Measurements from ENCODE around the gene ADCY1.

Gene ADCY1

DNA sequence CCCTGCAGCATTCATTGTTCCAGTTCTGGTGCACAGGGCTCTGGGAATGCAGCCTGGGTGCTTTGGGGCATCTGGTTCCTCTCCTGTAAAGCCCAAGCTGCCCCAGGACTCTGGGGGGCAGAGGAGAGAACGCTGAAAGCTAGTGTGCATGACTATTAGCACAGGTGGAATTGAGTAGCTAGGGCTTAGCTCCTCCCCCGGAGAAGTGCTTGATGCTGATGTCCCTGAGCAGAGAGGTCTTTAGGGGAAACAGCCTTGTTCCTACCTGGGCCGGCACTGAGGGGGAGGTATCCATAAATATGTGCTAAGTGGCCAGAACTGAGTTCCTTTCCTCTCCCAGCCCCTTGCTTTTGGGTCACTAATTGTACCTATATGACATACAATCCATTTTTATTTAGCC lies 3.9 kb downstream of the ADCY1 start:
- peak; percentile 29 for DNase-seq

DNA sequence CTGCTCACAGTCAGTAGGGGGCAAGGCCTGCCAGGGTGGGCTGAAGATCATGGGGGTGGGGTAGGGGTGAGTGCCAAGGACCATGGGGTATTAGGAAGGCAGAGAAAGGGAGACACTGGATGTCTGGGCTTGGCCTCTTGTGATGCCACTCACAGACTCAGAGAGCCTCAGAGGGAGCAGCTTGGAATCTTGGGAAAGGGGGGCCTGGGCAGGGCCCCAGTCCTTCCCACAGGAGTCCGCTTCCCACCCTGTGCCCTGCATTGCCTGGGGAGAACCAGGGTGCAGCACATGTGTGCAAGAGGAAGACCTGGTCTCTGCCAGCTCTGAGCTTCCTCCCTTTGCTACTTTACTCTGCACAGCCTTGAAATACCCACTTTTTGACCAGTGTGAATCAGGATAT lies 4.3 kb downstream of the ADCY1 start:
- DNase-seq = no peak

DNA sequence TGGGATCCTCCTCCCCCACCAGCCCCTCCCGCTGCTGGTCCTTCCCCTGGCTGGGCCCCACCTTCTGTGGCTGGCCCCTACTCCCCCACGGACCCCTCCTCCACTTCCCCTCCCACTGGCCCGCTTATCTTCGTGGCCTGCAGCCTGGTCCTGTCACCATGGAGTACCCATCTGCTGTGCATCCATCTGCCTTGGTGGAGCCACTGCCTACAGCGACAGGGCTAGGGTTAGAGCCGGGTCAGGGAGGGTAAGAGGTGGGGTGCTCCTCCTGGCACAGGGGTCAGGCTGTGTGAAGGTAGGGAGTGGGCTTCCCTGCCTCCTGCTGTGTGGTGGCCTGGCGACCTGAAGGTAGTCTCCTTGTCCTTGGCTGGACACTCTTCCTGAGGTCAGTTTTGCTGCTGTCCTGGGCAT lies 5.2 kb downstream of the ADCY1 start:
- DNase-seq = peak; percentile 85

DNA sequence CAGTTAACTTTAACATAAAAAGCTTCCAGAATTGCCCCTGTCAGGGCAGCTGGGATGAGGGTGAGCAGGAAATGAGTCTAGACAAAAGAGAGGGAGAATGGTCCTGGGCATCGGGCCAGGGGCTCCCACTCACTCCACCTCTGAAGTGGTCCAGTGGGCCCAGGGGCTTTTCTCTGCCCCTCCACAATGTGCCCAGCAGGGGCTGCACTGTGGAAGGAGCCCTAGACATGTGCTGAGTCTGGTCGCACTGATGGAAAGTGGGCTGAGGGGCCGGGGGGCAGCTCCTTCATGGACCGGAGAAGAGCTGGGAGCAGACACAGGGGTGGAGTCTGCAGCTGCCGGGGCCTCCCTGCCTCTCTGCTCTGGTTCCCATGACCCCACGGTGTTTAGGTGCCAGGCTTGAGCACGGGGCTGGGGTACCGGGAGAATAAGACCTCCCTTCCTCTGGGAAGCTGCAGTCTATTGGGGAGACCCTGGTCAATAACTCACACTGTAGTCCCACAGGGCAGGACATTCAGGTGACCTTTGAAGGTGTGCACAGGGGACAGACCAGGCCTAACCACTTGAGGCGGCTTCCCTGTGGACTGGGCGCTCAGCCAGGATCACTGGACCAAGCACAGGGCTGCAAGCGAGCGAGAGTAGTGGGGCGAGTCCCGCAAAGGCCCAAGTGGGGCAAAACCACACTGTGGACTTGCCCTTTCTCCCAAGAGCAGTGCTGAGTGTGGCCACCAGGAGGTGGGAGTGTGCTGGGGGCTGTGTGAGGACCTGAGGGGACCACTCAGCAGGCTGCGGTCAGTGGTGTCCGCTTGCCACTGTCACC lies 6.1 kb downstream of the ADCY1 start:
- peak; percentile 29 for DNase-seq

DNA sequence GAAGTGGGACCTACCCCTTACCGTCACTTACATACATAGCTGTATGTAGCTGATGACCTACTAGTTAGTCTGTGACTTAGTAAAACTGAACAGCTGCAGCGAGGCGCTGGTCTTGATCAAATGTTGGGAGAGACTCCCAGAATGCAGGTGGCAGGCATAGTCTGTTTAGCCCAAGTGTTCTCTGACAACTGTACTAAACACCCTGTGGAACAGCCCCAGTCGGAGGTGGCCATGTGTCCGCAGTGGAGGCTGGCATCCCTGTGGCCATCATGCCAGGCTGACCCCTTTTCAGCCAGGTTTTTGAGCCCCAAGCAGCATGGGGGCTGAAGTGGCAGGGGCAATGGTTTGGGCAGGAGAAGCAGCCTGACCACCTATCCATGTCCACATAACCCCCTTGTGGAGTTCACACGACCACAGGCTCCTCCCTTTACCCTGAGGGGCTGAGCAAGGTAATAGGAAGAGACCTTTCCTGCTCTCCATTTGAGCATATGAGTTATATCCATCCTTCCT lies 7.2 kb downstream of the ADCY1 start:
- DNase-seq = no peak

DNA sequence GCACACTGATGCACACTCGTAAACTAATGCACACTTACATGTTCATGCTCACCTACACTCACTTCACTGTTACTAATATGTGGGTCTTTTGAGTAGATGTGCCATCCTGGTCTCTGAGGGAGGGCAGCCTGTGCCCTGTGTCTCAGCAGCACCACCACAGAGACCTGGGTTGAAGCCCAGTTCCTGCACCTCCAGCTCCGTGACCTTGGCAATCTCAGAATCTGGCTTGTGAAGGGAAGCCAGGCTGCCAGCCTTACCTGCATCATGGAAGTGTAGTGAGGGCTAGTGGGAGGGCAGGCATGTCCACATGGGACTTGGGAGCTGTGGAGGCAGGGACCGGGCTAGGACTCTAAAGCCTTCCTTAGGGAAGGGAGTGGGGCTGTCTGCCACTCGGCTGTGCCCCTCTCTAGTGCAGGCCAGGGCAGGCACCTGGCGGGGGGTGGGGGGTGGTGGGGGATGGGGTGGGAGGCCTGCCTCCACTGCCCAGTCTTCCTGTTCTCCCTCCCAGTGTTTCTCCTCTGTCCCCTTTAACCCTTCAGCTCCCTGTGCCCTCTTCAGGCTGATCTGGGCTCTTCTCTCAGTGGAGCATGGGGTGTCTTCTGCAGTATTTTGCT lies 8.1 kb downstream of the ADCY1 start:
- DNase-seq = no peak

DNA sequence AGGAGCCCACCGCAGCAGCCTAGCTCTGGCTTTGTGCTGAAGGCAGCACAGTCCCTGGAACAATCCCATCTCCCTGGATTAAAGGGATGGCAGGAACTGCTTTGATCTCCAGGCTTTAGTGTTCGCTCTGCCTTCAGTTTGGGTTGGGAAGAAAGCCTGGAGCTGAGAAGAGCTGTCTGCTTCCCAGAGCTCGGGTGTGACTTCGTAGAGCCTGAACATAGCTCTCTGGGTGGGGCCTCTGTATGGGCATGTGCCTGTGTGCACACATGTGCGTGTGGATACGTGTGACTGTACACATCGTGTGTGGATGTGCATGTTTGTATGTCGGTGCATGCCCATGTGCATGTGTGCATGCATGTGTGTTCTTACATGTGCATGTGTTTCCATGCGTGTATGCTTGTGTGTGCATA lies 8.7 kb downstream of the ADCY1 start:
- DNase-seq = peak; percentile 65

DNA sequence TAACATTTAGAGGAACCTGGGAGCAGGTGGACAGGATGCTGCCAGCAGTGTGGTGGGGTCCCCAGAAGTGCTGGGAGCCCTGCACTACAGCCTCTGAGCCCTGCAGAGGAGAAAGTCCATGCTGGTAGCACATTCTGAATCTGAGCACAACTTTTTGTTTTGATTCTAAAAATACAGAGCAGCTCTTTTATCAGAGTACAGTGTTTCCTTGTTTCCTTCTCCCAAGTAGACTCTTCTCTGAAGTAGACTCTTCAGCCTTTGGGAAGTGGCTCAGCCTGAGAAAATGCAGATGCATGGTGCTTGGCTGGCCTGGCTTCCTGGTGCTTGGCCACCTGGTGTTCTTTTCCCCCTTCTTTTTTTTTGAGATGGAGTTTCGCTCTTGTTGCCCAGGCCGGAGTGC lies 9.1 kb downstream of the ADCY1 start:
- no peak for DNase-seq

DNA sequence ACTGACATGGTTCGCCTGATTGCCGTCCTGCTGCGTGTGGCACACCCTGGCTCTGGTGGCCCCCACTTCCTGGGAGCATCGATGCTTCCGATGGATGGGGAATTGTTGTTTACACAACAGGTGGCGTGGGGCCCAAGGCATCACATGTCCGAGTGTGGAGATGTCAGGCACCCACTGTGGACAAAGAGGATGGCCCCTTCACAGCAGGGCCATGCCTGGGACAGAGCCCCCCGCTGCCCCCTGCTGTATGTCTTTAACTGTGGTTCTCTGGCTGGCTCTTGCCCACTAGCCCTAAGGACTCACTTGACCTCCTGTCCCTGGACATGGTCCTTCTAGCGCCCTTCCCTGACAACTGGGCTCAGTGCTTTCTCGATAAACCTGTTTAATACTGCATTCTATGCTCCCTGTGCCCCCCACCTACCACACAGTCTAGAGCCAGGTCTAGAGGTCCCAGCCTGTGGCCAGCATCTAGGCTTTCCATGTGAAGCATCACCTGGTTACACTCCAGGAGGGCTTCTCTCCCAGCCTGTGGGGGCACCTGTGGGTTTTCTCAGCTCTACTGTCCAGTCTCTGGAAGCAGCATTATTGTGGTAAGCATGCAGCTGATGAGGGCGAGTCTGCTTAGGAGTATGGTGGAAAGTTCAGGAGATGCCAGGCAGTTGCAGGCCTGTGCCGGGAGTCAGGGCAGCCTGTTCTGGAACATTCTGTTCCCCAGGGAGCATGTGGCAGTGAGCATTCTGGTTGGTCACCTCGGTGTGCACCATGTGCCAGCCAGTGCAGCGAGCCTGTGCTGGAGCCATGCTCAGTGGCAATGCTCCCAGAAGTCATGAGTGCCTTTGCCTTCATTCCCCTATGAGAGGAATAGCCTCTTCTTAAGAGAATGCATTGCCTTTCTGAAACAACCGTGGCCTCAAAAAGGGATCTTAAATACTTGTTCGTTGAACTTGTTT lies 10.4 kb downstream of the ADCY1 start:
- peak; percentile 8 for DNase-seq

DNA sequence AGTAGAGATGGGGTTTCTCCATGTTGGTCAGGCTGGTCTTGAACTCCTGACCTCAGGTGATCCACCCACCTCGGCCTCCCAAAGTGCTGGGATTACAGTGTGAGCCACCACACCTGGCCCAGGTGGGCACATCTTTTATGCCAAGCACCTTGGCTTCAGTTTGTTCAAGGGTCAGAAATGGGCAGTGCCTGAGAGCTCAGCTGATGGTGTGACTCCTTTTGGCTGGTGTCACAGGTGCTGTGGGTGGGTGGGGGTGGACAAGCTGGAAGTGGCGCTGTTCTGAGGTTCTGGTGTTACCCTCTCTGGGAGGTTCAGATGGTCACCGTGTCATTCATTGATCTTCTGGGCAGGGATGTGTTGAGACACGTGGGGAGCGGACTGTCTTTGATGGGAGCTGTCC lies 11.5 kb downstream of the ADCY1 start:
- DNase-seq = no peak

DNA sequence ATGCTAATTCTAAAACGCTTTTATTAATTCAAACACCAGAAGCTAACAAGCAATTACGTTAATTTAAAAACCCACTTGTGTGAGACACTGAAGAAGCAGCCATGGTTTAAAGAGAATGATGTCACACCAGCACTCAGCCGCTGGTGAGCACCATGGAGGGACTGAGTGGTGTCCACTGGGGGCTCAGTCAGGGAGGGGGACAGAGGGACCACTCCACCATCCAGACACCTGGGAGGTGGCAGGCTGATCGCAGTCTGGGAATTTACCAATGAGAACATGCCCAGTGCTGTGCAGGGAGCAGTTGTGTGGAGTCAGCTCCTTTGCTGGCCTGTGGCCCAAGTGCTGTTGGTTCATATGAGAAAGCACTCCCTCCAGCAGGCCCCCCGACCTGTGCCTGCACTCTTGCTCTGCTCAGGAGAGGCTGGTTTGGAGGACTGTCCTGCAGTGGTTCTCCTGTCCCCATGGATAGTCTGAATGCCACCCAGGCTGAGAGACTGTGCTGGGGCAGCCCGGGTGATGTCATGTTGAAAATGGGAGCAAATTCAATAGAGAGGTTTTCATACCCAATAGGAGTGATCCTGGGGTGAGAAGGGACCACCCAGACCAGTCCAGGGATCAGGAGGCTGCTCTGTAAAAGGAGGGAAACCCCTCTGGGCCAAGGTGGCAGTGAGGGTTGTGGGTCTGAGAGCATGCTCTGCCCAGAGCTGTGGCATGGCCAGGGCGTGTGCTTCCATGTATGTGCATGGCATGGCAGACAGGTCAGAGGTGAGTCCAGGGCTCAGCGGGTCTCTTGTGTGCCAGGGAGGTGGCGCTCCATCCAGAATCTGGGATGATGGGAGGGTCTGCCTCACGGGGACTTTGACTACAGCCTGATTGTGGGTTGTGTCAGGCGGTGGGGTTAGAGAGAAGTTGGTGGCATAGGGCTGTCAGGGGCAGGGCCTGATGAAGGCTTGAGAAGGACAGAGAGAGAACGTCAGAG lies 12.7 kb downstream of the ADCY1 start:
- DNase-seq = no peak

DNA sequence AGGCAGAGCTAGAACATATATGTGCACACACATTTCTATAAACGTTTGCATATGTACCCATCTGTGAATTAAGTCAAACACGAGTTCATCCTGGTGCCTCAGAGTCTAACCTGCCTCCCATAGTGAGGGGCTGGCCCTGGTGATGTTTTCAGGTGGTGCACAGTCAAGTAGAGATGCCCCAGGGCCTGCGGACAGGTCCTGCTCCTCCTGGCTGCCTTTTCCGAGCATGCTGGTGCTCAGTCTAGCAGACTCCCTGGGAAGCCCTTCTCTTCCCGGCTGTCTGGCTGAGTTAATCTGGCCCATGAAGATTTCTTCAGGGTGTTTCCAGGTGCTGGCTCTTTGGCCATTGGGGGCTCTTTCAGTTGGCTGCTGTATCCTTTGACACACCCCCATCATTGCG lies 14.3 kb downstream of the ADCY1 start:
- DNase-seq = no peak

DNA sequence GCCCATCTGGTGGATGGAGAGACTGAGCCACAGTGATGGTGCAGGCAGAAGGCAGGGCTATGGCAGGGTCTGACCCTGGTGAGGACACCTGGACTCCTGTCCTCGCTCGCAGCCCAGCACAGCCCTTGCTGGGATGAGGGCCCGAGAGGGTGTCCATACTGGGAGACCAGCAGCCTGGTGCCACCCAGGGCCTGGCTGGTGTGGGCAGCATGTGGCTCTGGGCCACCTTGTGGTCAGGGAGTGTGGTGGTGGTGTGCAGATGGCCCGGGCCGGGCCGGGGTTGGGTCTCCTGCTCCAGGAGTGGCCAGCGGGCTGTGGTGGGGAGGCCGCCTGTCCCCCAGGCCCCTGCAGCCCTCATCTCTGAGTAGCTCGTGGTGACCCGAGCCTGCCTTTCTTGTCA lies 14.9 kb downstream of the ADCY1 start:
- no peak for DNase-seq

DNA sequence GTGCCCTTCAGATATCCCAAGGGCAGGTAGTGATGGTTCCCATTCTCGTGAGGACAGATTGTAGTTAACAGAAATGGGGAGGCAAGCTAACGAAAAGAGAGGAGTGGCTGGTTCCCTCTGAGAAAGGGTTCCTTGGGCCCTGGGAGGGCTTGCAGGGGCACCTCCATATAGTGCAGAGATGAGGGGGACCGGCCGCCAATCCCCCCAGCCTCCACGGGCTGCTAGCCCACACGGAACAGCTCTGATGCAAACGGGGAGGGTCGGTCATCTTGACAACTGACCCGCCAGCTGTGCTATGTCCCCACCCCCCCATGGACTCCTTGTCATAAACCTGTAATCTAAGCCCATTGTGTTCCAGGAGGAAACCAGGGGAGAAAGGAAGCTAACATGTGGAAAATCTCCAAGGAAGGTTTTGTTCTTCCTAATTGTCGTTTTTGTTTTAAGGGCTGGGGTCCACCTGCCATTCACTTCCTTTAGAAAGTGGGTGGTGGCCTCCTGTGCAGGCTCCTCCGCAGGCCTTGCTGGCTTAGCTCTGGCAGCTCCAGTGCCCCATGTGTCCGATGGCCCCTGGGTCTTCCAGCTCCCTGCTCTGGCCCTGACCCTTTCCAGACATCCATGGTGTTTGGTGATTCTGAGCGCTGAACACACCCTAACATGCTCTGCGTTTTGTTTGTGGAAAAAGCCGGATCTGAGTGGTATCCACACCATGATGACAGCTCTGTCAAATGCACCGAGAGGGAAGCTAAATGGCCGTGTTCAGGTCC lies 15.9 kb downstream of the ADCY1 start:
- DNase-seq = no peak

DNA sequence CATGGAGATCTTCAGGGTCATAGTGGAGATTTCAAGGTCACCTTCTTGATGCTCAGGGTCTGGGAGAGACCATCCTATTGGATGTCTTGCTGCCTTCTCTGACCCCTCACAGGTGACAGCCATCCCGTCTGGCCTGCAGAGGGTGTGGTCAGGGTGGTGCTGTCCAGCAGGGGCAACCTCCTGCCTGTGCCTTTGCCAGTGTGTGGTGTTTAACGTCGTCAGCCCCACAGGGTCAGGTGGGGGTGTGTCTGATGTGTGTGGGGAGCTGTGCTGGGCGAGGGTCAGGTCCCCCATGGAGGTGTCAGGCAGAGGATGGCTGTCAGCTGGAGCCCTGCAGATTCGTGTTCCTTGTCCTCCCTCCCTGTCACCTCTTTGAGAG lies 16.5 kb downstream of the ADCY1 start:
- no peak for DNase-seq

DNA sequence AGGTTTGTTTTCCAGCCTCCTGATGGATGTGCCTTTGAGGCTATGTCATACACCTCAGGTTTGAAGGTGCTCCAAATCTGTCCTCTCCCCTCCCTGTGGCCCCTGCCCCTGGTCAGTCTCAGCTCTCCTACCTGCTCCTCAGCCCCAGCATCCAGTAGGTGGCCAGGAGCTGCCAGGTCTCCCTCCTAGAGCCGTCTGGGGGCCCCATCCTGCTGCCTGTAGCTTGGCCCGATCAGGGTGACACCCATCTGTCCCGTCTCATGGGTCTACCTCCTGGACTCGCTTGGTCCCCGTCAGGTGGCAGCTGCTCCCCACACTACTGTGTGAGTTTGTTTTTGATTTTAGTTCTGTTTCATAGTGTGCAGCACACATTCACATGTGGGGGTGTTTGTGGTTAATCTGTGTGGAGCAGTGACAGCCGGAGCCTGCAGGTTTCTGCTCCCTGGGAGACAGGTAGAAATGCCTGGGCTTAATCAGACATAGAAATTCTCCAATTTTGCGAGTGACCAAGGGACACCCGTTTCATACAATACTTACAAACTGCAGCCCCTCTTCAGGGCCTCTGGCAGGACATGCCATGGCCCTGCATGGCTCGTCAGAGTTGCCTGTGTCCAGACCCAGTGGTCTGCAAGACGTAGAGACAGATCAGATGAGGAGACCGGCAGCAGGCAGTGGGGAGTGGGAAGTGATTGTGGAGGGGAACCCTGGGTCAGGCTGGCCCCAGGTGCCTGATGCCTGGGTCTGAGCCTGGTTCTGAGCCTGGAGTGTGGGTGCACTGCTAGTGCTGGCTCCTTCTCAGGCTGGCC lies 17.1 kb downstream of the ADCY1 start:
- no peak for DNase-seq

DNA sequence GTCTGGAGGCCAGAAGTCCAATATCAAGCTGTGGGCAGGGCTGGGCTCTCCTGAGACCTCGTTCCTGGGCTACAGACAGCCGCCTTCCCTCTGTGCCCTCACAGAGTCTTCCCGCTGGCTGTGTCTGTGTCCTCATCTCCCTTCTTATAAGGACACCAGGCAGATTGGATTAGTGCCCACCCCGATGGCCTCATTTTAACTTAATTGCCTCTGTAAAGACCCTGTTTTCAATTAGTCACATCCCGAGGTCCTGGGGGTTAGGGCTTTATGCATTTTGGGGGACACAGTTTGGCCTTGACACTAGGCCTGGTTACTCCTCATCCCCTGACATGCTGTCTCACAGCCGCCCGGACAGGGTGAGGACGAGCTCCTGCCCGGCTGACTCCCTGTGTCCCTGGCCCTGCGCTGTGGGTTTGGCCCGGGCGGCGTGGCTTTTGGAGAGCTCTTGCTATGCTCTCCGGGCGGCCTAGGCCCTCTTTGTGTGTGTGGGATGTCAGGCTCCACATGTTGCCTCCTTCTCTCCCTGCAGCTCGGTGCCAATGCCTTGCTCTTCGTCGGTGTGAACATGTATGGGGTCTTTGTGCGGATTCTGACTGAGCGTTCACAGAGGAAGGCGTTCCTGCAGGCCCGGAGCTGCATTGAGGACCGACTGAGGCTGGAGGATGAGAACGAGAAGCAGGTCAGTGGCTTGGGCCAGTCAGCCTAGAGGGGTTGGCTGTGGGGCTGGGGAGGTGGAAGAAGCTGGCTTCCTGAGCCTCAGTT lies 18.2 kb downstream of the ADCY1 start:
- DNase-seq = peak; percentile 9

DNA sequence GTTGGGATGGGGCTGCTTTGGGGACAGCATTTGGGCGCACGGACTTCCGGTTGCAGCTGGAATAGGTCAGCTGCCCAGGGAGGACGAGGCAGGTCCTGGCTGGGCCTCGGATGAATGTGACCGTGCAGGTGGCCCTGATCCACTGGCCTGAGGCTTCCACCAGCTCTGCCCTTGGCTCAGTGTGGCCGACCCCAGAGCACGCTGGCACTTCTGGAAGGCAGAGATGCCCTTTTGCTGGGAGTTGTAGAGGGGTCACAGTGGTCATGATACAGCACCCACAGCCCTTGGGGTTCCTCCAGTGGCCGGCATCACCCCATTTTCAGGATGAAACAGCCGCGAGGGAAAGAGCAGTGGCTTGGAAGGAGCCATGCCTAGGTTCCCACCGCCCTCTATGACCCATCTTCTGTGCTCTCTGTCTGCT lies 19.0 kb downstream of the ADCY1 start:
- DNase-seq = no peak

DNA sequence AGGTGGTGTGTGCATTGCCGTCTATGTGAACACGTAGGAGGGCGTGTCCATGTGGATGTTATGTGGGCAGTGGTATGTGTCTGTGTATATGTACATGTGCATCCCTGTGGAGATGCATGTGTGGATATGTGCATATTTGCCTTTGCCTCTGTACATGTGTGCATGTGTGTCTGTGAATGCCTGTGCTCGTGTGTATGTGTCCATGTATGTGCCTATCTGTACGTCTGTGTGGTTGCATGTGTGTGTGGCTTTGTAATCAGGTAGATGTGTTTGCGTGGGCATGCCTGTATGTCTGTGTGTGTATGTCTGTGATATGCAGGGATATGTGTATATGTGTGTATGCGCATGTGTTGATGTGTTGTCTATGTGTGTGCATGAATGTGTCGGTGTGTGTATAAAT lies 19.7 kb downstream of the ADCY1 start:
- DNase-seq = no peak
